H1 (cell line): ENCODE results near the gene ASB1. TPM values are rescaled to one million over a fixed set of nuclear protein-coding genes. Genes with fewer than 3 reads are reported as not detected.
A peak's percentile ranks its signal among the peaks of the same experiment; 100 is the strongest.

Experiments used
- CTCF ChIA-PET: fragments of 300-600 bp; sonication (Branson Sonifier 250); formaldehyde crosslinking; loops from one replicate; lab custom pipeline; 2021; ENCODE audit not compliant: partially characterized antibody; lab: Charles Lee
- POLR2A ChIA-PET: fragments of 300-600 bp; sonication (Branson Sonifier 250); formaldehyde crosslinking; loops from one replicate; lab custom pipeline; 2021; ENCODE audit warnings: inconsistent platforms; ENCODE audit not compliant: partially characterized antibody; lab: Charles Lee
- DNase-seq, 2 experiments: peaks; one replicate each; pipeline versions ENCODE4 v3.0.0 to v3.0.0-alpha.2; 2010 to 2022; ENCODE audit warnings: low spot score in 2 of 2, low read depth in 1 of 2, mixed read lengths in 1 of 2
- FAIRE-seq: peaks from 2 replicates; lab custom pipeline; 2011; peaks lifted over from hg19 to GRCh38; lab: Jason Lieb, UNC
- H2AFZ ChIP-seq: 2 replicates; pipeline ENCODE4 v1.8.1; 2012; ENCODE audit warnings: low read length, inconsistent platforms
- H2AK5ac ChIP-seq: 2 replicates; pipeline ENCODE4 v1.6.1; 2013; ENCODE audit warnings: low read depth, low read length
- H2BK120ac ChIP-seq: replicated peaks from 2 replicates; pipeline ENCODE3; 2013; ENCODE audit warnings: low read depth, low read length, inconsistent platforms
- H2BK12ac ChIP-seq: 2 replicates; pipeline ENCODE4 v1.6.1; 2013; ENCODE audit warnings: low read depth, low read length
- H2BK15ac ChIP-seq: 2 replicates; pipeline ENCODE4 v1.6.1; 2013; ENCODE audit warnings: low read length
- H2BK20ac ChIP-seq: 2 replicates; pipeline ENCODE4 v1.6.1; 2013; ENCODE audit warnings: low read length
- H2BK5ac ChIP-seq: 2 replicates; pipeline ENCODE4 v1.6.1; 2013; ENCODE audit warnings: low read depth, low read length
- H3K14ac ChIP-seq: 2 replicates; pipeline ENCODE4 v1.6.1; 2013; ENCODE audit warnings: inconsistent platforms; ENCODE audit not compliant: insufficient read length
- H3K18ac ChIP-seq: 2 replicates; pipeline ENCODE4 v1.6.1; 2013; ENCODE audit warnings: low read length; ENCODE audit errors: extremely low read depth
- H3K23ac ChIP-seq: 2 replicates; pipeline ENCODE4 v1.6.1; 2013; ENCODE audit warnings: inconsistent platforms; ENCODE audit not compliant: insufficient read length
- H3K23me2 ChIP-seq: 2 replicates; pipeline ENCODE4 v1.6.1; 2013; ENCODE audit warnings: low read depth, low read length
- H3K27ac ChIP-seq: 2 replicates; pipeline ENCODE4 v1.6.1; 2011; ENCODE audit warnings: low read depth, low read length, inconsistent platforms
- H3K27me3 ChIP-seq, 4 experiments: replicated peaks in 1 of 4; 1 replicate in 1 of 4; 2 replicates in 3 of 4; pipeline versions ENCODE4 v1.6.1 to v1.8.1; 2011 to 2013; ENCODE audit warnings: low read length in 3 of 4, mild to moderate bottlenecking in 3 of 4, inconsistent platforms in 2 of 4, mixed read lengths in 2 of 4, moderate library complexity in 1 of 4; ENCODE audit not compliant: control insufficient read depth in 3 of 4, insufficient read depth in 3 of 4; ENCODE audit errors: extremely low read depth in 1 of 4
- H3K36me3 ChIP-seq, 4 experiments: 2 replicates each; pipeline versions ENCODE4 v1.6.1 to v1.8.1; 2011 to 2013; ENCODE audit warnings: mild to moderate bottlenecking in 4 of 4, low read length in 3 of 4, moderate library complexity in 2 of 4, control low read depth in 1 of 4, inconsistent platforms in 1 of 4; ENCODE audit not compliant: insufficient read depth in 4 of 4, control insufficient read depth in 2 of 4
- H3K4ac ChIP-seq: replicated peaks from 2 replicates; pipeline ENCODE3; 2013; ENCODE audit warnings: low read length, low read depth, mixed read lengths, inconsistent platforms; ENCODE audit not compliant: insufficient read length
- H3K4me1 ChIP-seq, 4 experiments: replicated peaks in 1 of 4; 1 replicate in 1 of 4; 2 replicates in 3 of 4; pipeline versions ENCODE4 v1.6.1 to v1.8.1; 2011 to 2013; ENCODE audit warnings: low read length in 3 of 4, inconsistent platforms in 2 of 4, mixed read lengths in 1 of 4; ENCODE audit not compliant: insufficient read depth in 4 of 4, control insufficient read depth in 3 of 4
- H3K4me2 ChIP-seq, 2 experiments: 2 replicates each; pipeline versions ENCODE4 v1.6.1 to v1.8.1; 2011 to 2013; ENCODE audit warnings: low read depth in 2 of 2, low read length in 2 of 2, control low read depth in 1 of 2, inconsistent platforms in 1 of 2, mild to moderate bottlenecking in 1 of 2; ENCODE audit not compliant: insufficient read depth in 1 of 2
- H3K4me3 ChIP-seq, 4 experiments: fragments of 200-600, 300-600 bp in 1 of 4; sonication (generic), shearing (Covaris generic), sonication (Bioruptor Twin) in 1 of 4; 2 replicates each; pipeline versions ENCODE4 v1.5.1 to v1.8.1; 2011 to 2016; ENCODE audit warnings: low read length in 4 of 4, low read depth in 3 of 4, control low read depth in 2 of 4, inconsistent platforms in 2 of 4, mild to moderate bottlenecking in 2 of 4, mixed read lengths in 1 of 4, moderate library complexity in 1 of 4; ENCODE audit not compliant: insufficient read depth in 2 of 4; ENCODE audit errors: extremely low read depth in 1 of 4
- H3K56ac ChIP-seq: replicated peaks from 2 replicates; pipeline ENCODE3; 2013; ENCODE audit warnings: low read depth, mild to moderate bottlenecking, mixed read lengths, low read length, inconsistent platforms; ENCODE audit not compliant: insufficient read length
- H3K79me1 ChIP-seq: 2 replicates; pipeline ENCODE4 v1.6.1; 2013; ENCODE audit warnings: low read depth, low read length, control low read depth
- H3K79me2 ChIP-seq, 2 experiments: 2 replicates each; pipeline versions ENCODE4 v1.6.1 to v1.8.1; 2012 to 2013; ENCODE audit warnings: low read length in 2 of 2, mild to moderate bottlenecking in 2 of 2, inconsistent platforms in 1 of 2; ENCODE audit not compliant: insufficient read depth in 2 of 2, control insufficient read depth in 1 of 2
- H3K9ac ChIP-seq, 4 experiments: replicated peaks in 1 of 4; 1 replicate in 1 of 4; 2 replicates in 3 of 4; pipeline versions ENCODE4 v1.6.1 to v1.8.1; 2011 to 2013; ENCODE audit warnings: low read depth in 3 of 4, low read length in 3 of 4, control low read depth in 2 of 4, mild to moderate bottlenecking in 2 of 4, moderate library complexity in 2 of 4, inconsistent platforms in 1 of 4; ENCODE audit errors: extremely low read depth in 1 of 4
- H3K9me3 ChIP-seq, 2 experiments: 2 replicates each; pipeline versions ENCODE4 v1.6.1 to v1.8.1; 2012 to 2013; ENCODE audit warnings: mild to moderate bottlenecking in 2 of 2, moderate library complexity in 2 of 2, control low read depth in 1 of 2, inconsistent platforms in 1 of 2, low read depth in 1 of 2, low read length in 1 of 2, mixed read lengths in 1 of 2; ENCODE audit not compliant: insufficient read depth in 2 of 2
- H4K20me1 ChIP-seq, 2 experiments: replicated peaks in 1 of 2; 2 replicates each; pipeline versions ENCODE3 to v1.8.1; 2011 to 2013; ENCODE audit warnings: inconsistent platforms in 2 of 2, low read length in 2 of 2, mild to moderate bottlenecking in 1 of 2; ENCODE audit not compliant: insufficient read depth in 2 of 2, control insufficient read depth in 1 of 2
- H4K5ac ChIP-seq: 2 replicates; pipeline ENCODE4 v1.6.1; 2013; ENCODE audit warnings: low read length, low read depth, mixed read lengths, inconsistent platforms; ENCODE audit not compliant: insufficient read length
- H4K8ac ChIP-seq: 2 replicates; pipeline ENCODE4 v1.8.0; 2013; ENCODE audit warnings: mild to moderate bottlenecking, moderate library complexity, low read length, inconsistent platforms; ENCODE audit not compliant: insufficient read depth; ENCODE audit errors: extremely low read depth
- H4K91ac ChIP-seq: replicated peaks from 2 replicates; pipeline ENCODE3; 2013; ENCODE audit warnings: low read length, mixed read lengths, inconsistent platforms; ENCODE audit not compliant: insufficient read length
- CTCF ChIP-seq, 3 experiments: IDR thresholded peaks; 1 replicate in 2 of 3; 2 replicates in 1 of 3; pipeline versions ENCODE4 v1.5.1 to v1.6.1; 2011; ENCODE audit warnings: low read length in 3 of 3, mild to moderate bottlenecking in 3 of 3, inconsistent platforms in 2 of 3, low read depth in 1 of 3, moderate library complexity in 1 of 3; ENCODE audit not compliant: insufficient read depth in 1 of 3; ENCODE audit errors: control extremely low read depth in 1 of 3
- GABPA ChIP-seq: IDR thresholded peaks from 2 replicates; pipeline ENCODE4 v1.6.1; 2011; ENCODE audit warnings: mild to moderate bottlenecking, low read length, moderate library complexity, borderline replicate concordance; ENCODE audit not compliant: insufficient read depth
- POU5F1 ChIP-seq: IDR thresholded peaks from 2 replicates; pipeline ENCODE4 v1.6.1; 2011; ENCODE audit warnings: low read depth, mild to moderate bottlenecking, low read length, moderate library complexity
- SP1 ChIP-seq: IDR thresholded peaks from 2 replicates; pipeline ENCODE4 v1.6.1; 2011; ENCODE audit warnings: low read depth, low read length
- TBP ChIP-seq: IDR thresholded peaks from 2 replicates; pipeline ENCODE4 v1.6.1; 2011; ENCODE audit warnings: low read depth, low read length, improper control_type of control experiment
- TCF12 ChIP-seq: IDR thresholded peaks from 2 replicates; pipeline ENCODE4 v1.6.1; 2011; ENCODE audit warnings: low read depth, mild to moderate bottlenecking, low read length
- WGBS, 2 experiments: shearing (Covaris generic) in 1 of 2; methylation state at CpG; one replicate each; pipeline versions ENCODE4 v1.1.6 to v1.1.7; 2013 to 2015; ENCODE audit warnings: low lambda C conversion rate in 2 of 2, mixed read lengths in 2 of 2, inconsistent platforms in 1 of 2, low coverage in 1 of 2, missing lambda C conversion rate in 1 of 2; ENCODE audit not compliant: insufficient replicate concordance in 2 of 2, insufficient coverage in 1 of 2, insufficient read length in 1 of 2; ENCODE audit errors: extremely low coverage in 1 of 2, missing lambda C conversion rate in 1 of 2; 5-methylcytosine and 5-hydroxymethylcytosine counted together
- polyA plus RNA-seq, 7 experiments: library from polyadenylated mRNA; depleted of rRNA in 3 of 7; stranded (reverse) in 5 of 7; unstranded in 2 of 7; fragments of >200 nt in 5 of 7; fragments of 200-250 nt in 2 of 7; gene quantifications; 1 replicate in 5 of 7; 2 replicates in 1 of 7; 4 replicates in 1 of 7; pipeline versions ENCODE4 v1.2.1 to v1.2.3, GENCODE V29; 2011 to 2013; ENCODE audit warnings: missing spikeins in 2 of 7, mixed read lengths in 2 of 7
- total RNA-seq: library from RNA; stranded (reverse); fragmentation: NEBNext Ultra II Directional; extraction: Animal tissue kit (Norgen Biotek cat#: 25700); gene quantifications from 2 replicates; pipeline ENCODE4 v1.2.1, GENCODE V29; 2021

ASB1 gene
- total and polyA plus RNA-seq, 2 of the 8 experiments (the other 6 are each of a cell fraction or from before 2014, with no cell fraction given), result 24.1 to 36.0 TPM

- Histone ChIP-seq H3K14ac (no peak overlapping the region), H2AFZ (no peak overlapping the region), H3K9ac (no peak overlapping the region; a peak in 1 of 7 replicates), H2BK12ac (0 out of 2 replicates have a peak overlapping the region, but pooled peaks have one; percentile 44), H4K8ac (no peak overlapping the region; the same call in 1 of the 2 replicates), H3K23me2 (peaks cover 11% of the 10 kb centered on the region), H3K36me3 (peaks cover 0 to 2% (median 0%) of the 10 kb centered on the region in 4 experiments; a peak in 3 of 8 replicates), H2AK5ac (no peak overlapping the region), H3K79me2 (peaks cover 10 to 32% of the 10 kb centered on the region in 2 experiments), H3K27me3 (no peaks in the 10 kb centered on the region), H3K9me3 (no peaks in the 10 kb centered on the region), H3K18ac (no peak overlapping the region; the same call in 1 of the 2 replicates), H3K4me1 (peaks cover 0 to 23% (median 17%) of the 10 kb centered on the region in 4 experiments; a peak in 6 of 7 replicates), H3K79me1 (peaks cover 12% of the 10 kb centered on the region)
- no peak for FAIRE-seq
- CTCF ChIA-PET, result no interaction called here
- DNase-seq, result no peak
- TF ChIP-seq CTCF (IDR thresholded peaks at IDR 0.05; ENCODE audit: control extremely low read depth in 1 of 3, insufficient read depth in 1 of 3, low read depth in 1 of 3, low read length in 3 of 3) (no peak), POU5F1 (no peak), TCF12 (no peak), SP1 (no peak), TBP (no peak), GABPA (no peak)
- TF ChIP-seq, all 59 proteins: peak for 0
- H3K27ac ChIP-seq, result no peak overlapping the region
- no peak overlapping the region for H4K5ac ChIP-seq
- no peak overlapping the region for H4K91ac ChIP-seq
- no peak overlapping the region for H3K56ac ChIP-seq
- WGBS, 2 experiments, result 83% methylated on average over 16 of the region's 16 CpGs; no CpG with 5 or more reads in 1 of the 2 experiments
- peak overlapping the region; percentile 86 to 98 for H3K4me2 ChIP-seq
- no peak overlapping the region for H3K23ac ChIP-seq
- H3K4ac ChIP-seq, result no peak overlapping the region
- H2BK20ac ChIP-seq, result no peak overlapping the region
- POLR2A ChIA-PET, result no interaction called here
- peak overlapping the region; percentile 74 to 98 (median 79); a peak in 7 of 8 replicates for H3K4me3 ChIP-seq
- H2BK5ac ChIP-seq, result 0 out of 2 replicates have a peak overlapping the region, but pooled peaks have one; percentile 27
- H2BK15ac ChIP-seq, result no peak overlapping the region
- peaks cover 0 to 4% of the 10 kb centered on the region in 2 experiments for H4K20me1 ChIP-seq
- H2BK120ac ChIP-seq, result no peak overlapping the region
Measured at GRCh38 chr2:238425505-238425978, 1.2 kb upstream of the ASB1 start.
